ENCODE results near the gene YDJC.
"Not testable (repeated sequence)": the region's sequence is repeated elsewhere in the genome, so short reads cannot be mapped to it uniquely, and the experiment has no call there.

Gene YDJC

DNA sequence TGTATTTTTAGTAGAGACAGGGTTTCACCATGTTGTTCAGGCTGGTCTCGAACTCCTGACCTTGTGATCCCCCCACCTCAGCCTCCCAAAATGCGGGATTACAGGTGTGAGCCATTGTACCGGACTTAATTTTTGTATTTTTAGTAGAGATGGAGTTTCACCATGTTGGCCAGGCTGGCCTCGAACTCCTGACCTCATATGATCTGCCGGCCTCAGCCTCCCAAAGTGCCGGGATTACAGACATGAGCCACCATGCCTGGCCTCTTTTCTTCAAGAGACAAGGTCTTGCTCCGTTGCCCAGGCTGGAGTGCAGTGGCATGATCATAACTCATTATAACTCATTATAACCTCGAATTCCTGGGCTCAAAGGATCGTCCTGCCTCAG, 49.2 kb downstream of the YDJC start:
- not testable (repeated sequence) for H3K27me3 ChIP-seq (ENCODE audit: insufficient read depth, low read length, poor library complexity, severe bottlenecking); H2AFZ ChIP-seq (ENCODE audit: low read length); H3K4me2 ChIP-seq (ENCODE audit: low read depth, low read length, poor library complexity, severe bottlenecking); H3K9me2 ChIP-seq (replicated peaks; ENCODE audit: low read depth, low read length); H3K36me3 ChIP-seq (ENCODE audit: insufficient read depth, low read length); H3K4me1 ChIP-seq (ENCODE audit: insufficient read depth, low read length, poor library complexity, severe bottlenecking); H3K4me3 ChIP-seq (ENCODE audit: low read length, poor library complexity, severe bottlenecking); H3K9ac ChIP-seq (ENCODE audit: low read depth, low read length, poor library complexity, severe bottlenecking); H3F3A ChIP-seq (ENCODE audit: low read depth); H3K9me3 ChIP-seq (ENCODE audit: insufficient read depth, low read depth, low read length)
- H4K20me1 ChIP-seq (ENCODE audit: insufficient read depth, low read length, poor library complexity, severe bottlenecking): peaks cover 83% of the 10 kb centered on the region
- H3K79me2 ChIP-seq (ENCODE audit: insufficient read depth, low read length): peaks cover 94% of the 10 kb centered on the region

DNA sequence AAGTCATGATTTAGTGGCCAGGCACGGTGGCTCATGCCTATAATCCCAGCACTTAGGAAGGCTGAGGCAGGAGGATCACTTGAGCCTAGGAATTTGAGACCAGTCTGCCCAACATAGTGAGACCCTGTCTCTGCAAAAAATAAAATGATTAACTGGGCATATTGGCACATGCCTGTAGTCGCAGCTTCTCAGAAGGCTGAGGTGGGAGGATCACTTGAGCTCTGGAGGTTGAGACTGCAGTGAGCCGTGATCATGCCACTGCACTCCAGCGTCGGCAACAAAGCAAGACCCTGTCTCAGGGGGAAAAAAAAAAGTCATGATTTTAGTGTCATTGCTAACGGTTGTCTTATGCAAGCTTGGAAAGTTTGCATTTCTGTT, 50.4 kb downstream of the YDJC start:
- Histone ChIP-seq H3K9me2 (replicated peaks; ENCODE audit: low read depth, low read length) (no peaks in the 10 kb centered on the region), H3K4me1 (ENCODE audit: insufficient read depth, low read length, poor library complexity, severe bottlenecking) (no peaks in the 10 kb centered on the region), H3K27me3 (ENCODE audit: insufficient read depth, low read length, poor library complexity, severe bottlenecking) (no peaks in the 10 kb centered on the region), H2AFZ (ENCODE audit: low read length) (no peak overlapping the region), H3K4me2 (ENCODE audit: low read depth, low read length, poor library complexity, severe bottlenecking) (no peak overlapping the region), H3K9me3 (ENCODE audit: insufficient read depth, low read depth, low read length) (no peaks in the 10 kb centered on the region), H3K4me3 (ENCODE audit: low read length, poor library complexity, severe bottlenecking) (no peak overlapping the region), H3K36me3 (ENCODE audit: insufficient read depth, low read length) (peaks cover 9% of the 10 kb centered on the region; the same call in 1 of the 2 replicates), H3K79me2 (ENCODE audit: insufficient read depth, low read length) (peaks cover 94% of the 10 kb centered on the region), H3F3A (ENCODE audit: low read depth) (no peaks in the 10 kb centered on the region), H4K20me1 (ENCODE audit: insufficient read depth, low read length, poor library complexity, severe bottlenecking) (peaks cover 82% of the 10 kb centered on the region), H3K9ac (ENCODE audit: low read depth, low read length, poor library complexity, severe bottlenecking) (no peak overlapping the region)
- no peak for TF ChIP-seq EZH2phosphoT487 (IDR thresholded peaks at IDR 0.05; ENCODE audit: borderline replicate concordance)
- TF ChIP-seq, protein P1, sequence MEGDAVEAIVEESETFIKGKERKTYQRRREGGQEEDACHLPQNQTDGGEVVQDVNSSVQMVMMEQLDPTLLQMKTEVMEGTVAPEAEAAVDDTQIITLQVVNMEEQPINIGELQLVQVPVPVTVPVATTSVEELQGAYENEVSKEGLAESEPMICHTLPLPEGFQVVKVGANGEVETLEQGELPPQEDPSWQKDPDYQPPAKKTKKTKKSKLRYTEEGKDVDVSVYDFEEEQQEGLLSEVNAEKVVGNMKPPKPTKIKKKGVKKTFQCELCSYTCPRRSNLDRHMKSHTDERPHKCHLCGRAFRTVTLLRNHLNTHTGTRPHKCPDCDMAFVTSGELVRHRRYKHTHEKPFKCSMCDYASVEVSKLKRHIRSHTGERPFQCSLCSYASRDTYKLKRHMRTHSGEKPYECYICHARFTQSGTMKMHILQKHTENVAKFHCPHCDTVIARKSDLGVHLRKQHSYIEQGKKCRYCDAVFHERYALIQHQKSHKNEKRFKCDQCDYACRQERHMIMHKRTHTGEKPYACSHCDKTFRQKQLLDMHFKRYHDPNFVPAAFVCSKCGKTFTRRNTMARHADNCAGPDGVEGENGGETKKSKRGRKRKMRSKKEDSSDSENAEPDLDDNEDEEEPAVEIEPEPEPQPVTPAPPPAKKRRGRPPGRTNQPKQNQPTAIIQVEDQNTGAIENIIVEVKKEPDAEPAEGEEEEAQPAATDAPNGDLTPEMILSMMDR (conservative IDR thresholded peaks at IDR 0.05; ENCODE audit: low read length): no peak

Data from Loucy (cell line).